Tibial nerve (tissue), 4 donors: ENCODE measurements around the gene SERINC5. TPM values are rescaled to one million over a fixed set of nuclear protein-coding genes. Genes with fewer than 3 reads are reported as not detected.

Experiments used
- DNase-seq, 2 donors: peaks; one replicate each; pipeline ENCODE4 v3.0.0-alpha.2; 2019; ENCODE audit warnings: low spot score in 2 of 2
- H3K27ac ChIP-seq, 4 donors: fragments of 200-600 bp; sonication (generic) in 3 of 4; one replicate each; pipeline ENCODE4 v1.5.1; 2017 to 2019; ENCODE audit warnings: mild to moderate bottlenecking in 1 of 4
- H3K27me3 ChIP-seq, 2 donors: fragments of 200-600 bp; sonication (generic) in 1 of 2; one replicate each; pipeline versions ENCODE4 v1.5.1 to v1.6.0; 2017 to 2019
- H3K36me3 ChIP-seq, 3 donors: fragments of 200-600 bp; sonication (generic); one replicate each; pipeline ENCODE4 v1.5.1; 2018 to 2019
- H3K4me1 ChIP-seq, 4 donors: fragments of 200-600 bp; sonication (generic) in 3 of 4; one replicate each; pipeline ENCODE4 v1.5.1; 2017 to 2019
- H3K4me3 ChIP-seq, 4 donors: fragments of 200-600 bp; sonication (generic) in 3 of 4; one replicate each; pipeline ENCODE4 v1.5.1; 2017 to 2019; ENCODE audit warnings: mild to moderate bottlenecking in 1 of 4, moderate library complexity in 1 of 4
- H3K9me3 ChIP-seq, 4 donors: fragments of 200-600 bp; sonication (generic) in 3 of 4; one replicate each; pipeline ENCODE4 v1.5.1; 2017 to 2019
- EP300 ChIP-seq, 2 donors: sonication (generic); formaldehyde crosslinking; IDR thresholded peaks; one replicate each; pipeline ENCODE4 v1.6.1; 2017; ENCODE audit warnings: antibody characterized with exemption in 2 of 2, mild to moderate bottlenecking in 1 of 2
- POLR2A ChIP-seq, 2 donors: fragments of 450-650 bp; IDR thresholded peaks; one replicate each; pipeline ENCODE4 v1.6.1; 2017; ENCODE audit warnings: antibody characterized with exemption in 2 of 2, mild to moderate bottlenecking in 2 of 2, moderate library complexity in 2 of 2
- WGBS, 2 donors: methylation state at CpG; one replicate each; pipeline ENCODE4 v1.1.5; 2018; 5-methylcytosine and 5-hydroxymethylcytosine counted together
- total RNA-seq, 4 donors: library from RNA; depleted of rRNA; stranded (reverse); fragments of >200 nt; gene quantifications; one replicate each; pipeline ENCODE4 v1.1.0, GENCODE V29; 2016
- TF ChIP-seq, protein P1 (sequence below), 5 experiments: fragments of 200-600 bp in 3 of 5; fragments of 450-650 bp in 2 of 5; sonication (generic) in 3 of 5; IDR thresholded peaks; one replicate each; pipeline ENCODE4 v1.5.1; 2016 to 2019; ENCODE audit warnings: antibody characterized with exemption in 5 of 5, mild to moderate bottlenecking in 3 of 5, moderate library complexity in 2 of 5

Gene SERINC5
- total RNA-seq, 4 donors from 2014 or later: 29.1 to 35.8 (median 32.3) TPM

DNA sequence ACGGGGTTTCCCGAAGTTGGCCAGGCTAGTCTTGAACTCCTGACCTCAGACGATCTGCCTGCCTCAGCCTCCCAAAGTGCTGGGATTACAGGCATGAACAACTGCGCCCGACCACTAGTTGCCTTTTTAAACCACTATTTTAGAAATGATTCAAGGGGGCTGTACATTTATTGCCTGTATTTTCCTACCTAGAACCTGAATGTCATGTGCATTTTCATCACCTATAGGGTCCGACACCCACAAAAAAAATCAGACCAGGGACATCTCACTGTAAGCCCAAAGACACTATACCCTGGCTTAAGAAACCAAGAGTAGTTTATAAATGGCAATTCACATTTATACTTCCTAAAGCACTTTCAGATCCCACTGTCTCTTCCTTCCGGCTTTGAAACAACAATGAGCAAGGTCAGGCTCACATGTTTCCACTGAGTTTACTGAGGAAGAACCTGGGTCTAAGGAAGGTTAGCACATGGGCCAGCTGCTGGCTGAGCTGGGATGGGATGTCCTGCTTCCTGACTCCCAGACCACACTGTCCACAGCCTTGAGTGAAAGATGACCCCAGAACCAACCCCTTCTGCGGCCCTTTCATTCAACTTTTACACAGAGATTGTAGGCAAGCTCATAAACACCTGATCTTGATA is 87.3 kb downstream of the SERINC5 start:
- TF ChIP-seq, protein P1, sequence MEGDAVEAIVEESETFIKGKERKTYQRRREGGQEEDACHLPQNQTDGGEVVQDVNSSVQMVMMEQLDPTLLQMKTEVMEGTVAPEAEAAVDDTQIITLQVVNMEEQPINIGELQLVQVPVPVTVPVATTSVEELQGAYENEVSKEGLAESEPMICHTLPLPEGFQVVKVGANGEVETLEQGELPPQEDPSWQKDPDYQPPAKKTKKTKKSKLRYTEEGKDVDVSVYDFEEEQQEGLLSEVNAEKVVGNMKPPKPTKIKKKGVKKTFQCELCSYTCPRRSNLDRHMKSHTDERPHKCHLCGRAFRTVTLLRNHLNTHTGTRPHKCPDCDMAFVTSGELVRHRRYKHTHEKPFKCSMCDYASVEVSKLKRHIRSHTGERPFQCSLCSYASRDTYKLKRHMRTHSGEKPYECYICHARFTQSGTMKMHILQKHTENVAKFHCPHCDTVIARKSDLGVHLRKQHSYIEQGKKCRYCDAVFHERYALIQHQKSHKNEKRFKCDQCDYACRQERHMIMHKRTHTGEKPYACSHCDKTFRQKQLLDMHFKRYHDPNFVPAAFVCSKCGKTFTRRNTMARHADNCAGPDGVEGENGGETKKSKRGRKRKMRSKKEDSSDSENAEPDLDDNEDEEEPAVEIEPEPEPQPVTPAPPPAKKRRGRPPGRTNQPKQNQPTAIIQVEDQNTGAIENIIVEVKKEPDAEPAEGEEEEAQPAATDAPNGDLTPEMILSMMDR (IDR thresholded peaks at IDR 0.05): no peak
- no peak for TF ChIP-seq EP300 (IDR thresholded peaks at IDR 0.05)
- Histone ChIP-seq H3K36me3 (peaks cover 0 to 55% (median 0%) of the 10 kb centered on the region in 3 donors), H3K27me3 (no peaks in the 10 kb centered on the region), H3K4me3 (no peak overlapping the region), H3K27ac (no peak overlapping the region), H3K9me3 (no peaks in the 10 kb centered on the region), H3K4me1 (peaks cover 0 to 21% (median 7%) of the 10 kb centered on the region in 4 donors)
- DNase-seq: no peak
- 88 to 92% methylated on average over 8 of the region's 8 CpGs for WGBS, 2 donors

DNA sequence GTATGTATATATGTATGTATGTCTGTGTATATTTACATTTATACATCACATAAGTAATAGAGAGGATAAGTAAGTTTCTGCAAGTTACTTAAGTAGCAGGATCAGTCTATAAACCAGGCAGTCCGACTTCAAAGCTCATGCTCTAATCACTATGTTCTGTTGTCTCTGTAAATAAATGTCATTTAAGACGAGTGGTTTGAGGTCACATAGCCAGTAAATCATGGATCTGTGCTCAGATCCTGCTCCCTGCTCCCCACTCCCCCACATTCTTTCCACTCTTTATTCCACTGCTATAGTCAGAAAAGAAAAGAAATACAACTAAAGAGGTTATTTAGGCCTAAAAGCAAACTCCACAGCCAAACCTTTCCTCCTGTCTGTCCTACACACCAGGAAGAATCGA is 90.4 kb downstream of the SERINC5 start:
- Histone ChIP-seq H3K4me1 (no peaks in the 10 kb centered on the region), H3K27ac (peak overlapping the region in 1 of 4 donors; percentile 16), H3K27me3 (no peaks in the 10 kb centered on the region), H3K4me3 (no peak overlapping the region), H3K9me3 (no peaks in the 10 kb centered on the region), H3K36me3 (peaks cover 0 to 73% (median 0%) of the 10 kb centered on the region in 3 donors)
- TF ChIP-seq, protein P1 (IDR thresholded peaks at IDR 0.05): no peak
- TF ChIP-seq EP300 (IDR thresholded peaks at IDR 0.05): no peak
- no peak for TF ChIP-seq POLR2A (IDR thresholded peaks at IDR 0.05)
- DNase-seq: no peak
- 40 to 49% methylated on average over 3 of the region's 3 CpGs for WGBS, 2 donors

DNA sequence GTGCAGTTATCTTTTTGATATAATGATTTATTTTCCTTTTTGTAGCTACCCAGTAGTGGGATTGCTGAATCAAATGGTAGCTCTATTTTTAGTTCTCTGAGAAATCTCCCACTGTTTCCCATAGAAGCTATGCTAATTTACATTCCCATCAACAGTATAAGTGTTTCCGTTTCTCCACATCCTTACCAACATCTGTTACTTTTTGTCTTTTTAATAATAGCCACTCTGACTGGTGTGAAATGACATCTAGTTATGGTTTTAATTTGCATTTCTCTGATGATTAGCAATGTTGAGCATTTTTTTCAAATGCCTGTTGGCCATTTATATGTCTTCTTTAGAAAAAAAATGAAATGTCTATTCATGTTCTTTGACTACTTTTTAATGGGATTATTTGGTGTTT is 94.7 kb downstream of the SERINC5 start:
- no peak for TF ChIP-seq POLR2A (IDR thresholded peaks at IDR 0.05)
- TF ChIP-seq EP300 (IDR thresholded peaks at IDR 0.05): no peak
- TF ChIP-seq, protein P1 (IDR thresholded peaks at IDR 0.05): no peak
- Histone ChIP-seq H3K27me3 (no peaks in the 10 kb centered on the region), H3K4me1 (peaks cover 0 to 5% (median 0%) of the 10 kb centered on the region in 4 donors), H3K36me3 (peaks cover 0 to 77% (median 0%) of the 10 kb centered on the region in 3 donors), H3K9me3 (no peaks in the 10 kb centered on the region), H3K4me3 (no peak overlapping the region), H3K27ac (no peak overlapping the region)
- WGBS, 2 donors: 72 to 74% methylated on average over 1 of the region's 1 CpG
- DNase-seq: no peak

DNA sequence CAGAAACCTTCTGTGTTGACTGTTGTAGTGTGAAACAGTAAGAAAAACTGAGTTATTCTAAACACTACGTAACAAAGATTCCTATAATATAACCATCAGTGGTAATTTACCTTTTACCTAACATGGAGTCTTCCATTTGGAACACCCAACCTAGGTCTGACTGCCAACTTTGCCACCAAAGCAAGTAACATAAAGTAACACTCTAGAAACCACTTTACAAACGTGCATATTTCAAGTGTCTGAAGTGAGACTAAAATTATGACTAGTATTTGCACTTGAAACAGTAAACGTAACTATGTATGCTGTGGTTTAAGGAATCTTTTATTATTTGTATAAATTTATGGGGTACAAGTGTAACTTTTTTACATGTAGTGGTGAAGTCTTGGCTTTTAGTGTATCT is 95.6 kb downstream of the SERINC5 start:
- H3K27ac ChIP-seq: no peak overlapping the region
- TF ChIP-seq POLR2A (IDR thresholded peaks at IDR 0.05) (no peak), EP300 (IDR thresholded peaks at IDR 0.05) (no peak)
- TF ChIP-seq, protein P1 (IDR thresholded peaks at IDR 0.05): no peak
- H3K36me3 ChIP-seq: peaks cover 0 to 69% (median 0%) of the 10 kb centered on the region in 3 donors
- H3K27me3 ChIP-seq: no peaks in the 10 kb centered on the region
- 92 to 98% methylated on average over 3 of the region's 3 CpGs for WGBS, 2 donors
- H3K4me1 ChIP-seq: peaks cover 0 to 8% (median 0%) of the 10 kb centered on the region in 4 donors
- H3K4me3 ChIP-seq: no peak overlapping the region
- H3K9me3 ChIP-seq: no peaks in the 10 kb centered on the region
- DNase-seq: no peak

DNA sequence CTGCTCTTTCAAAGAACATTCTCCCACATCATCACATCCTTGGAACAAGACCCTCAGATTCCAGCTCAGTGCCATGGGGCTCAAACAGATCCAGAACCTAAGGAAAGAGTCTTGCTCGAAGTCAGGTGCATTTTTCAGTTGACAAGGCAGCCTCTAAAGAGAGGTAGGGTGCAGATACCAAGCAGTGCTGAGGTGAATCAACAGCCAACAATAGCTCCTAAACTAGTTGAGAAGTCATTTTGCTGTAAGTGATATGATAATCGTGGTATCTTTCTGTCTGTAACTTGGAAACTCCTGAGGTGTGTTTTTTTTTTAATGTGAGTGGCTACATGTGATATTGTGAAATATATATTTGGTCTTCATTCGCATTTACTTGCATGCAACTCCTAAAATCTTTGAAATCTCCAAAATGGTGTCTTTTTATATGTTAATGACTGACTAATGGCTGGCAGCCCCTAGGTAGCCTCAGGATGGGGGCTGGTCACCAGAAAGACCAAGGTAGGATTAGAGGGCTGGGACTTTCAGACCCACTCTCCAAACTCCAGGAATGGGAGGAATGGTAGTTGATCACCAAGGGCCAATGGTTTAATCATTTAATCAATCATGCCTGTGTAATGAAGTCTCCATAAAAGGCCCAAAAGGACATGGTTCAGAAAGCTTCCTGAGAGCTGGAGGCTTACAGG is 96.6 kb downstream of the SERINC5 start:
- peaks cover 0 to 67% (median 0%) of the 10 kb centered on the region in 3 donors for H3K36me3 ChIP-seq
- no peaks in the 10 kb centered on the region for H3K27me3 ChIP-seq
- peaks cover 0 to 11% (median 0%) of the 10 kb centered on the region in 4 donors for H3K4me1 ChIP-seq
- no peak overlapping the region for H3K4me3 ChIP-seq
- H3K27ac ChIP-seq: no peak overlapping the region
- DNase-seq: no peak
- 91 to 96% methylated on average over 3 of the region's 3 CpGs for WGBS, 2 donors
- TF ChIP-seq, protein P1 (IDR thresholded peaks at IDR 0.05): no peak
- TF ChIP-seq EP300 (IDR thresholded peaks at IDR 0.05) (no peak), POLR2A (IDR thresholded peaks at IDR 0.05) (no peak)
- H3K9me3 ChIP-seq: no peaks in the 10 kb centered on the region
